Measurements from ENCODE around the gene PPP1R10.

Gene PPP1R10

GRCh38 chr6:30618270-30618797 is 1.3 kb upstream of the PPP1R10 start:
- no peak for DNase-seq

GRCh38 chr6:30617565-30618269 is 674 bp upstream of the PPP1R10 start, which contains the start of gene MRPS18B:
TSS of gene MRPS18B (plus strand) at chr6:30617840. CDS start at chr6:30617866, 26 bp downstream.
- peak; percentile 99 for DNase-seq

DNA sequence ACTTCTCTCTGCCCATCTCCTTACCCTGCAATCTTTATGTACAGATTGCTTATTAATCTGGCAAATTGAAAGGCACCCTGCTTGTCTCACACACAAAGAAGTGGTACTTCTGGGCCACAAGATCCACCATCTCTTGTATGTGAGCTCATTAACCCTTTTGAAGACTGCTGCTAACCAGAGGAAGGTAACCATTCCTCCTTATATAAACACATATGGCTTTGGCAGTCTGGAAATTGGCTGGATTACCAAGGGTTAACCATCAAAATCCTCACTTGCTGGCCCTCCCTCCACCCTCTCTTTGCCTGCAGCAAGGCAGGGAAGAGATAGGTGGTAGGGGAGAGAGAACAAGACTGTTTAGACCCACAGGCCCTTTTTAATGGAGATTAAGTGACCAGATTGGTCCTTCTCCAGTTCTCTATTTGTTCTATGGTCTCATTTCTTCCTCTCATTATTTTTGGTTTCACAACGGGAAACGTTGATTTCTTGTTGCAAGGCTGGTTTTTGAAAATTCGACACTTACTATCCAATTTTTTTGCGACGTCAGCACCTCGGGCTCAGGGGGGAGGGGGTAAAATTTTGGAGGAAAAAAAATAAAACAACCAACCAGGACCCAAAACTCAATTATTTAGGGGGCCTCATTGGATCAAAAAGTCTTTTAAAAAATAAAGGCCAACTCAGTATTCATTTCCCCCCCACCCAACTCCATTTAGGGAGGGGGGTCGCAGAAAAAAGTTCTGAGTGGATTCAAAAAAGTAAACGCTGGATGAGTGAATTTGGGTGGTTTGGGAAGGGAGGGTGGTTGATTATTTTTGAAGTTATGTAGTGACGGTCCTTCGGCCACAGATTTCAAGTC is 859 bp downstream of the PPP1R10 start:
- DNase-seq: peak; percentile 49

DNA sequence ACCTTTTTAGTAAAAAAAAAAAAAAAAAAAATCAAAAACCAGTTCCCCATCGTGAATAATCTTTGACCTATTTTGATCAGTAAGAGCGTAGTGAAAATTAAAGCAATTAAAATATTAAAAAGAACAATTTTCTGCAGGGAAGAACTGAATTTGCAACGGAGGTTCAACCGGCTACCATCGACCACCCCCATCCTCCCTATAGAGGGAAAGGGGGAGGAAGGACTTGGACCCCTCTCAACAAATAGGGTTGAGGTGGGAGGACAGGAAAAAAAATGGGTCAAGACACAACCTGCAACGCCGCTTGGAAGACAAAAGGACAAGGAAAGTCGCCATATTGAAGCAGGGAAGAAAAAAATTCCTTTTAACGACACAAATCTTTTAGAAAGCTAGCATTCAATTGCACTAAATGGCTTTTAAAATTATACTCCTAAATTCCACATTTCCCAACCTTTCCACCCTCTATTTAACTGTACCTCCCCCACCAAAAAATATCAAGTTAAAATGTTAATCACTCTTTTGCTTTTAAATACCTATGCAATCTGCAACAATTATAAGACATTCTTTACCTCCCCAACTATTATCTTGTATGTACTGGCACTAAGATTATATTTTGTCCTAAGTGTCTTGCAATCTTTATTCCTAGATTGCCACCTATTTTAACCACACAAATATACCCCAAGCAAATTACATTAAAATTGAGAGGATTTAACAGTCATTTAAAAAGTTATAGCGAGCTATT is 1.7 kb downstream of the PPP1R10 start:
- peak; percentile 65 for DNase-seq

DNA sequence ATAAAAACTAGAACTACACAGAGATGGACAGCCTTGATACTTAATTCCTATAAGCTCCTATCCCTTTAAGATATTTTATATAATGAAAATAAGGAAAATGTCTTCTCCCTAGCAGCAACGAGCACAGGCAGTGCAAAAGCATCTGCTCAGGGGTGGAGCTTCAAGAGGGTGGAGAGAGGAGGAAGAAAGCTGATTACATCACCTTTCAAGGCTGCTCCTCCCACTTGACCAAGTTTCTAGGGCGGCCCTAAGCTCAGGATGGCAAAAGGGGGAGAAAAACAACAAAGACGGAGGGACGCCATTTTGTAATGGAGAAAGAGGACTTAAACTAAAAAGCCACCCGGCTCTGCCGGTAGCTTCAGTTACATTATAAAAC is 2.2 kb downstream of the PPP1R10 start:
- DNase-seq: peak; percentile 97

DNA sequence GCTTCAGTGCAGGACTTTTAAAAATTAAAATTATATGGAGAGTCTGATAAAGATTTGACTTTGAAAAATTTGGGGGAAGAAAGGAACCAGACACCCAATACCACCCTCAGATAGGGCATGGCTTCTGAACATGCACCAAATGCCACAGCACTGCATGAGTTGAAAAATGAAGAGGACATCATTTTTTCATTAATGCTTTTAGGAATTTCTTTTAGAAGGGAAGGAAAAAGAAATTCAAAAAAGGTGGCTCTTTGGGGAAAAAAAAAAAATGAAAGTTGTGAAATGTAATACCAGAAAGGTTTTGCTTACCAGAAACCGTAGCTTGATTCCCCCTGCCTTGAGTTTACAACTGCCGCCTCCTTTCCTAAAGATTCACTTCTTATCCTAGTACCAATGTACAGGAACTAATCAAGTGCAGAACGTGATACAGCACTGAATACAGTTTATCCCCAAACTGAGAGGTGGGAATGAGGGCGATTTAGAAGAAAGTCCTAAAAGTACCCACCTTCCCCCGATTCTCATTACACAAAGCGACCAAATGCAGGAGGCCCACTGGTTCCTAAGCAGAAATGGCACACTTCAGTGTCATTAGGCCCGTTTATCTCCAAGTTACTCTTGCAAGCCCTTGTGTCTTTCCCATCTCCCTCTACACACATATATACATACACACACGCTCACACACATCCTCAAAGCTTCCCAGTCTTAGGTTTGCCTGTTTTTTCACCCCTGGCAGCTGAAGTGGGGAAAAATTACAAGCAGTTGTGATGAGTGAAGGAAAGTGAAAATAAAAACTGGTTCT is 2.8 kb downstream of the PPP1R10 start:
- DNase-seq: no peak

GRCh38 chr6:30613251-30614043 is 3.6 kb downstream of the PPP1R10 start:
- DNase-seq: peak; percentile 7

DNA sequence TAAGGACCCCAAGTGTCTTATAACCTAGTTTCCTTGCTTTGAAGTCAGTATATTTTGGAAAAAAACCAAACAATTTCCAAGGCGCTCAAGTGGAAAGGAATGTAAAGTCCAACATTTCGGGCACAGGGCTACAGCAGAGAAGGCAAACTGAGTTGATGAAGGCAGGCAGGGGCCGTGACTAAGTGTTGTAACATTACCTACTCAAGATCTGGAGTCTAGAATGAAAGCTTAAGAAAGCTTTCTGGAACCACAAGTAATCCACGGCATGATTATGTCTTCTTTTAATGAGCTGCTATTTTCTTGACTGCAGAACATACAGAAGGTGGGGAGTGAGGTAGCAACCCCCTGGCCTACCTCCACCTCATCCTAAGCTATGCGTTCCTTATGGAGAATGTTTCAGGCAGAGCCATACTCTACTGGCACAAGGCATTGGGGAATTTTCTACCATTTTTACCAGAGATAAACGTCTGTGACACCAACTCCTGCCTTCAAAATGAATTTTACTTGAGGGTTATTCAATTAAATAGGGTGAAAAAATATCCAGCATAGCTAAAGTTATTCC is 4.3 kb downstream of the PPP1R10 start:
- DNase-seq: no peak

GRCh38 chr6:30612213-30612612 is 4.8 kb downstream of the PPP1R10 start:
- DNase-seq: peak; percentile 6

DNA sequence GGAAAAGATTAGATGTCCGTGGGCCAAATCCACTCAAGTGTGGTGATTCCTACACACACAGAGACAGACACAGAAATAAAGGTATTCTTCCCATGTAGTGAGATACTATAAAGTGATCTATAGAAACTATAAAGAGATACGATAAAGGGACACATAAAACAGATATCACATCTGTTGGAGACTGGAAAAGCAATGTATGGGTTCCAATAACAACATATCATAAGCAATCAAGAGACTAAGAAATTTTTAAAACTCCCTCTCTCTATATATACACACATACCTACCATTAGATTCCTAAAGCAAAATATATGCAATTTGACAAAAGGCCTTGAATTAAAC is 5.2 kb downstream of the PPP1R10 start:
- no peak for DNase-seq

DNA sequence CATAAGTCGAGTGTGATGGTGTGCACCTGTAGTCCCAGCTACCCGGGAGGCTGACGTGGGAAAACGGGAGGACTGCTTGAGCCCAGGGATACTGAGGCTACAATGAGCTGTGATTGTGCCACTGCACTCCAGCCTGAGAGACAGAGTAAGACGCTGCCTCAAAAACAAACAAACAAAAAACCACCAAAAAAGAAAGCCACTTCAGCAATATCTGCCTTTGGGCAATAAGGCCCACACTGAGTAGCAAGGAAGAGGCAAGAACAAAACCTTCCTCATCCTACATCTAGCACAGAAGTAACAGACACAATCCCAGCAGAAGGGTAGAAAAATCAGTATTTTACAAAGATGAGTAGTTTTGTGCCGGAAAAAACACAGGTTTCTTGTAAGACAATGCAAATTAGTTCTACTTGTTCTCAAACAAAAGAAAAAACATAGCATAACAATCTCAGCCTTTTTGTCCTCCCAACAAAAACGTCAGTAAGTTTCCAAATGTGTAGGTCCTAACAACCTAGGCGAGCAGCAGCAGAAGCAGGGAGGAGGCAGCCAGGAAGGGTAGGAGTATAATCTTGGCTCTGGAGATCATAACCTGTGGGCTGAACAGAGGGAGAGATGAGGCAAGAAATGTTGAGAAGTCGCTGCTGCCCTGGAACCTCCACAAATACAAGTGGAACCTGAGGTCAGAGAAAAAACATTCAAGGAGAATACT is 5.7 kb downstream of the PPP1R10 start:
- no peak for DNase-seq

GRCh38 chr6:30610065-30610464 is 7.0 kb downstream of the PPP1R10 start:
- no peak for DNase-seq

GRCh38 chr6:30603961-30604360 is 13.1 kb downstream of the PPP1R10 start:
- DNase-seq: no peak

DNA sequence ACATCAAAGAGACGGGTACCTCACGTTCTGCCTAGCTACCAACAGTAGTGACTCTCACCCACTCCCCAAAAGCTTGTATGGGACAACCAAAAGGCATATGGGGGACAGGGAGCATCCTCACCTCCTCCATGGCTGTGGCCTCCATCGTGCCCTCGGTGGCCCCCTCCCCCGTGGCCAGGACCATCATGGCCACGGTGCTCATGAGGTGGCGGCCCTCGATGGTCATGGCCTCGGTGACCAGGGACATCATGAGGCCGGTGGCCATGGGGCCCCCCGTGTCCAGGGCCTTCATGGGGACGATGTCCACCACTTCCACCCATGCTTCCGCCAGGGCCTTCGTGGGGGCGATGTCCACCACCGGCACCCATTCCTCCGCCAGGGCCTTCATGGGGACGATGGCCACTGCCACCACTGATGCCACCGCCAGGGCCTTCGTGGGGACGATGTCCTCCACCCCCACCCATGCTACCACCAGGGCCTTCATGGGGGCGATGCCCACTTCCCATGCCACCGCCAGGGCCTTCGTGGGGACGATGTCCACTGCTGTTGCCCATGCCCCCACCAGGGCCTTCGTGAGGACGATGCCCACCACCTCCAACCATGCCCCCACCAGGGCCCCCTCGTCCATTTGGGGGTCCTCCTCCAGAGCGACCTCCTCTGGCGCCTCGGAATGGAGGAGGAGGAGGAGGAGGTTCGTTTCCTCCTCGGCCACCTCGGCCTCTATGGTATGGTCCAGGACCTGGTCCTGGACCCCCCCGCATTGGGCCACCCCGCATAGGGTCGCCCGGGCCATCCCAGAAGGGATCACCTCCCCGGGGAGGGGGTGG is 15.0 kb downstream of the PPP1R10 start:
- no peak for DNase-seq

DNA sequence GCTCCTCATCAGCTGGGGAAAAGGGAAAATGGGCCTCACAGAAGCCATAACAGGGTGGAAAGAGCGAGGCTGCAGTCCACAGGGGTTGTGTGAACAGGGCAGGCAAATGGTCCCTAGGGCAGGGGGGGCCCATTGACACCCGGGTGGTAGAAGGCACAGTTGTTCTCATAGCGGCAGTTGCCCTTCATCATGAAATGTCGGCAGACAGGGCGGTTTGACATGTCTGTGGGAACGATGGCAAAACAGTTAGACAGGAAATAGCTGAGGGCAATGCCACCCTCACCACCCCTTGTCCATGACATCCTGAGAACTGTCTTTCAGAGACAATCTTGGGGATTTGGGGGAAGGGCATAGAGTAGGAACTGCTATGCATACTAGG is 15.6 kb downstream of the PPP1R10 start:
- DNase-seq: no peak

- DNase-seq: no peak
Observed at GRCh38 chr6:30600451-30600961, 16.5 kb downstream of the PPP1R10 start.

GRCh38 chr6:30599625-30600324 is 17.3 kb downstream of the PPP1R10 start:
- no peak for DNase-seq

- DNase-seq: no peak
Observed at GRCh38 chr6:30598912-30599624, 18.0 kb downstream of the PPP1R10 start.

All from inflammatory macrophage treated with lipopolysaccharide for 4 hours (primary cell).